Measurements from ENCODE around the gene UFC1. TPM values are rescaled to one million over a fixed set of nuclear protein-coding genes. Genes with fewer than 3 reads are reported as not detected.
A peak's percentile ranks its signal among the peaks of the same experiment; 100 is the strongest.

UFC1 gene
- total RNA-seq, 1 donor from 2014 or later: 89.4 TPM

GRCh38 chr1:161130266-161130665, 23.5 kb upstream of the UFC1 start:
- DNase-seq (ENCODE audit: low spot score): no peak
- Mint-ChIP-seq H3K27ac (ENCODE audit: unreplicated experiment) (peak overlapping the region; percentile 6), H3K27me3 (ENCODE audit: low read depth) (no peaks in the 10 kb centered on the region), H3K36me3 (ENCODE audit: low read depth) (peaks cover 19% of the 10 kb centered on the region), H3K9me3 (ENCODE audit: low read depth) (no peaks in the 10 kb centered on the region), H3K4me3 (ENCODE audit: unreplicated experiment) (no peak overlapping the region), H3K4me1 (ENCODE audit: low read depth) (peaks cover 36% of the 10 kb centered on the region)
- TF ChIP-seq, protein P1, sequence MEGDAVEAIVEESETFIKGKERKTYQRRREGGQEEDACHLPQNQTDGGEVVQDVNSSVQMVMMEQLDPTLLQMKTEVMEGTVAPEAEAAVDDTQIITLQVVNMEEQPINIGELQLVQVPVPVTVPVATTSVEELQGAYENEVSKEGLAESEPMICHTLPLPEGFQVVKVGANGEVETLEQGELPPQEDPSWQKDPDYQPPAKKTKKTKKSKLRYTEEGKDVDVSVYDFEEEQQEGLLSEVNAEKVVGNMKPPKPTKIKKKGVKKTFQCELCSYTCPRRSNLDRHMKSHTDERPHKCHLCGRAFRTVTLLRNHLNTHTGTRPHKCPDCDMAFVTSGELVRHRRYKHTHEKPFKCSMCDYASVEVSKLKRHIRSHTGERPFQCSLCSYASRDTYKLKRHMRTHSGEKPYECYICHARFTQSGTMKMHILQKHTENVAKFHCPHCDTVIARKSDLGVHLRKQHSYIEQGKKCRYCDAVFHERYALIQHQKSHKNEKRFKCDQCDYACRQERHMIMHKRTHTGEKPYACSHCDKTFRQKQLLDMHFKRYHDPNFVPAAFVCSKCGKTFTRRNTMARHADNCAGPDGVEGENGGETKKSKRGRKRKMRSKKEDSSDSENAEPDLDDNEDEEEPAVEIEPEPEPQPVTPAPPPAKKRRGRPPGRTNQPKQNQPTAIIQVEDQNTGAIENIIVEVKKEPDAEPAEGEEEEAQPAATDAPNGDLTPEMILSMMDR (IDR thresholded peaks at IDR 0.05): no peak

DNA sequence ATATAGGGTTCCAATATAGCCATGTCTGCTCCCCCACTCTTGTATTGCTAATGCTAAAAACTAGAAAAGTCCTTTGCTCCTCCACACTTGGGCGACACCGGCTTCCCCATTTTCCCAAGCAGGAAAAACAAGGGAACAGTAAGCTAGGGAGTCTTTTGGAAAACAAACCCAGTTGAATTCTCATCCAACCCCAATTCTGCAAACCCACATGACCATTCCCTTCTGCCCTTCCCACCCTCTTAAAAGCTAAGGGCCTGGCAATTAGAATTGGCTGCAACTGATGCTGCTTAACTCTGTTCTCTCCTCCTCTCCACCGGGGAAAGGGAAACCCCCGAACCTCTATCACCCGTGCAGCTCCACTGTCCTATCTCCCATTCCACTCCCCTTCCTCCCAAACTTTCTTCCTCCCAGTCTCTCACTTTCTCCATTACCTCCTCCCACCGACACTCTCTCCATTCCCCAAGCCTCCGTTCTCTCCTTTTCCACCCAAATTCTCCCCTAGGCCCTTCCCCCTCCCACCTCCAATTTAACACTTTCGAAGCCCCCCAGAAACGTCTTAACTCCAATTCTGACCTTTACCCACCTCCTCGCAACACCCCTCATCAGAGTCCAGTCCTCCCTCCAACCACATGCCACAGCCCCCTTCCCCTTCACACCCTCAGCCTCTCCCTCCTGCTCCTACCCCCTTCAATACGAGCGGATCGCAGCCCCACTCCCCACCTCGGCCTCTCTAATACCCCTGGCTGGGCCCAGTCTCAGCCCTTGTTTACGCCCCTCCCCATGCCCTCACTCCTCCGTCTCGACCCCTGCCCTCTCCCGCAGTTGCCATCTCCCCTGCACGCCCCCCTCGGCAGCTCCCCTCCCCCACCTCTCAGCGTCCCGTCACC, 22.0 kb upstream of the UFC1 start:
- H3K9me3 Mint-ChIP-seq (ENCODE audit: low read depth): no peaks in the 10 kb centered on the region
- H3K36me3 Mint-ChIP-seq (ENCODE audit: low read depth): peaks cover 11% of the 10 kb centered on the region
- no peak overlapping the region for H3K27ac Mint-ChIP-seq (ENCODE audit: unreplicated experiment)
- H3K4me1 Mint-ChIP-seq (ENCODE audit: low read depth): peaks cover 33% of the 10 kb centered on the region
- DNase-seq (ENCODE audit: low spot score): no peak
- H3K27me3 Mint-ChIP-seq (ENCODE audit: low read depth): no peaks in the 10 kb centered on the region
- H3K4me3 Mint-ChIP-seq (ENCODE audit: unreplicated experiment): no peak overlapping the region
- TF ChIP-seq, protein P1 (IDR thresholded peaks at IDR 0.05): no peak

- peak; percentile 92 for DNase-seq (ENCODE audit: low spot score)
- Mint-ChIP-seq H3K36me3 (ENCODE audit: low read depth) (peaks cover 6% of the 10 kb centered on the region), H3K4me3 (ENCODE audit: unreplicated experiment) (no peak within 1 kb of the TSS), H3K4me1 (ENCODE audit: low read depth) (peaks cover 31% of the 10 kb centered on the region), H3K27me3 (ENCODE audit: low read depth) (no peaks in the 10 kb centered on the region), H3K27ac (ENCODE audit: unreplicated experiment) (no peak within 1 kb of the TSS), H3K9me3 (ENCODE audit: low read depth) (no peaks in the 10 kb centered on the region)
- TF ChIP-seq, protein P1 (IDR thresholded peaks at IDR 0.05): peak; percentile 48
Measured at GRCh38 chr1:161132410-161133219, 21.2 kb upstream of the UFC1 start, which contains the start of gene DEDD. Gene DEDD, minus strand, starts transcription at chr1:161132667. Its CDS starts 8,205 bp downstream, at chr1:161124462.

DNA sequence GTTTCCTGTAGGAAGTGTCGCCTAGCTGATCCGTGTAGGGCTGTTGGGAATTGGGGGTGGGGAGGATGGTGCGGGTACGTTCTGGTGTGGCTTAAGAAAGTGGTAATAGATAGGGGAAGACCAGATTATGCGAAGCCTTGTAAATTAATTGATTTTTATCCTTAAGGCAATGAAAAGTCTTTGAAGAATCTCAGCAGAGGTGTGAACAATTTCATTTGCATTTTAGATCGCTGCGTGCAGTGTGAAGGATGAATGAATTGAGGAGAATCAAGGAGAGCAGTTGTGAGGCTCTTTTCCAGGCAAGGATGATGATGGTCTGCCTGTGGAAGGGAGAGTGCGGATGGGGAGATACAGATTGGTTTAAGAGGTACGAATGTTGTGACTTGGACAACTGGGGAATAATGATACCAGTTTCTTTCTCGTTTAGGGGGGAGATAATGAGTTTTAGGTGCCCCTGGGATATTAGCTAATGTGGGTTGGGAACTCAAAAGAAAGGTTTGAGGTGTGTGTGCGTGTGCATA, 20.5 kb upstream of the UFC1 start:
- H3K27me3 Mint-ChIP-seq (ENCODE audit: low read depth): no peaks in the 10 kb centered on the region
- H3K27ac Mint-ChIP-seq (ENCODE audit: unreplicated experiment): no peak overlapping the region
- no peak for DNase-seq (ENCODE audit: low spot score)
- TF ChIP-seq, protein P1 (IDR thresholded peaks at IDR 0.05): no peak
- no peak overlapping the region for H3K4me3 Mint-ChIP-seq (ENCODE audit: unreplicated experiment)
- H3K36me3 Mint-ChIP-seq (ENCODE audit: low read depth): peaks cover 4% of the 10 kb centered on the region
- no peaks in the 10 kb centered on the region for H3K9me3 Mint-ChIP-seq (ENCODE audit: low read depth)
- H3K4me1 Mint-ChIP-seq (ENCODE audit: low read depth): peaks cover 26% of the 10 kb centered on the region

GRCh38 chr1:161137881-161138280, 15.9 kb upstream of the UFC1 start:
- Mint-ChIP-seq H3K4me1 (ENCODE audit: low read depth) (no peaks in the 10 kb centered on the region), H3K27ac (ENCODE audit: unreplicated experiment) (no peak overlapping the region), H3K36me3 (ENCODE audit: low read depth) (no peaks in the 10 kb centered on the region), H3K4me3 (ENCODE audit: unreplicated experiment) (no peak overlapping the region), H3K9me3 (ENCODE audit: low read depth) (no peaks in the 10 kb centered on the region), H3K27me3 (ENCODE audit: low read depth) (no peaks in the 10 kb centered on the region)
- TF ChIP-seq, protein P1 (IDR thresholded peaks at IDR 0.05): no peak
- DNase-seq (ENCODE audit: low spot score): no peak
